ENCODE data around the gene CACNB1. TPM values are rescaled to one million over a fixed set of nuclear protein-coding genes. Genes with fewer than 3 reads are reported as not detected.

CACNB1 gene
- total RNA-seq, 1 experiment from 2014 or later: 20.0 TPM

GRCh38 chr17:39194089-39194984 is 3.1 kb downstream of the CACNB1 start:
- Mint-ChIP-seq H3K4me3 (peak overlapping the region; percentile 26 to 74), H3K9me3 (no peaks in the 10 kb centered on the region), H3K27ac (peak overlapping the region in 2 of 3 experiments; percentile 87 to 89; a peak in 5 of 7 replicates), H3K4me1 (peaks cover 27 to 38% of the 10 kb centered on the region in 2 experiments), H3K27me3 (ENCODE audit: low read depth) (no peaks in the 10 kb centered on the region), H3K36me3 (ENCODE audit: insufficient read depth in 1 of 3, low read depth in 3 of 3) (peaks cover 13 to 32% (median 29%) of the 10 kb centered on the region in 3 experiments; a peak in 6 of 7 replicates)
- Histone ChIP-seq H3K79me2 (ENCODE audit: insufficient read depth, low read length) (peaks cover 6% of the 10 kb centered on the region; the same call in 1 of the 2 replicates), H3K27me3 (ENCODE audit: insufficient read depth, low read length) (peaks cover 4% of the 10 kb centered on the region; the same call in 1 of the 2 replicates), H3K27ac (ENCODE audit: insufficient read length, low read depth, low read length) (no peak overlapping the region), H3K4ac (ENCODE audit: low read depth, low read length) (no peak overlapping the region), H3K23ac (ENCODE audit: insufficient read length, low read depth, low read length) (no peak overlapping the region), H2AK5ac (ENCODE audit: insufficient read length, low read length) (no peak overlapping the region), H3K14ac (ENCODE audit: insufficient read depth, low read length) (no peak overlapping the region), H3T11ph (ENCODE audit: low read length) (no peak overlapping the region), H2BK120ac (ENCODE audit: low read depth, low read length, poor library complexity, severe bottlenecking) (no peak overlapping the region), H3K4me1 (ENCODE audit: insufficient read depth, low read length) (peaks cover 4% of the 10 kb centered on the region; the same call in 1 of the 2 replicates), H2BK15ac (ENCODE audit: low read depth, low read length) (no peak overlapping the region), H2BK20ac (ENCODE audit: low read depth, low read length, poor library complexity, severe bottlenecking) (no peak overlapping the region), H4K5ac (ENCODE audit: insufficient read length, low read depth, low read length) (no peak overlapping the region), H2BK5ac (ENCODE audit: insufficient read length, low read length) (no peak overlapping the region), H3K79me1 (ENCODE audit: insufficient read depth, low read depth, low read length, poor library complexity, severe bottlenecking) (peaks cover 4% of the 10 kb centered on the region), H3K56ac (ENCODE audit: insufficient read length, low read depth, low read length) (no peak overlapping the region), H3K4me2 (ENCODE audit: insufficient read depth, insufficient read length, low read length) (peak overlapping the region; percentile 68), H2AFZ (ENCODE audit: low read length) (no peak overlapping the region), H4K91ac (ENCODE audit: insufficient read length, low read depth, low read length) (no peak overlapping the region), H3K9me3 (ENCODE audit: control insufficient read depth, low read depth, low read length) (no peaks in the 10 kb centered on the region), H3K9ac (ENCODE audit: extremely low read depth, insufficient read length, low read length) (no peak overlapping the region), H2BK12ac (ENCODE audit: insufficient read length, low read depth, low read length) (no peak overlapping the region), H3K23me2 (ENCODE audit: insufficient read length, low read depth, low read length, poor library complexity, severe bottlenecking) (peaks cover 7% of the 10 kb centered on the region), H3K18ac (ENCODE audit: insufficient read length, low read depth, low read length) (no peak overlapping the region), H4K20me1 (ENCODE audit: control insufficient read depth, insufficient read depth, insufficient read length) (peaks cover 4% of the 10 kb centered on the region), H4K8ac (replicated peaks; ENCODE audit: insufficient read length, low read depth, low read length) (no peak overlapping the region)
- TF ChIP-seq CTCF (conservative IDR thresholded peaks at IDR 0.05): peak; percentile 61
- DNase-seq: peak; percentile 93
- WGBS (ENCODE audit: extremely low coverage, insufficient read length, low lambda C conversion rate): no CpG with 5 or more reads among the region's 20 CpGs

All from H9 (cell line).